Inferior parietal cortex (tissue), 1 donor: ENCODE data around the gene PLEKHA7.
"Not testable (repeated sequence)": the region's sequence is repeated elsewhere in the genome, so short reads cannot be mapped to it uniquely, and the experiment has no call there.

Experiments used
- DNase-seq: peaks from one replicate; pipeline ENCODE4 v3.0.0-alpha.2; 2016; ENCODE audit errors: extremely low spot score

Gene PLEKHA7

DNA sequence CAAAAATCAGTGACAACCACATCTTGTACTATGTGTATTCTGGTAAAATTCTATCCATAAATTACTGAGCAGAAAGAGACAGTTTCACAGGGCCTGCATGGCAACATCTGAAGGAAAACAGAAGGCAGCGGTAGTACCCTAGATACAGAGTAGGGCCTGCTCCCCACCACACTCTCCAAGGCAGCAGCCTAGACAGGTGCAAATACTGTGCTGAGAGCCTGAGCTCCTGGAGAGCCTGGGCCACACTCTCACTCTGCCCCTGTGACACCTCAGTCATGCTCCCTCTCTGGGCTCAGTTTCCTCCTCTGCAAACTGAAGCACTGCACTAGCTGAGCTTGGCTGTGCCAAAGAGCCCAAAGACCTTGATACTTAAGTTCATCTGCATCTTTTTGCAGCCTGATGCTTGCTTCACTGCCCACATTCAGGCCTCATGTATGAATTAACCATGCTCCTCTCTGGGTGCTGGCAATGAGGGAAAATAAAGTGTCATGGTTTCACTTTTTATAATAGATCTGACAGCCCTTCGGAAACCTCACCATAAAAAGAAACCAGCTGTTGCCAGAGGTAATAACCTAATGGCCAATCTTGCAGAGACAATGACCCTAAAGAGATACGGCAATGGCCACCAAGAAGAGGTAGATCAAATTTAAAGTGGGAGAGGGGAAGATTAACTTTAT is 104.7 kb downstream of the PLEKHA7 start:
- DNase-seq: no peak

DNA sequence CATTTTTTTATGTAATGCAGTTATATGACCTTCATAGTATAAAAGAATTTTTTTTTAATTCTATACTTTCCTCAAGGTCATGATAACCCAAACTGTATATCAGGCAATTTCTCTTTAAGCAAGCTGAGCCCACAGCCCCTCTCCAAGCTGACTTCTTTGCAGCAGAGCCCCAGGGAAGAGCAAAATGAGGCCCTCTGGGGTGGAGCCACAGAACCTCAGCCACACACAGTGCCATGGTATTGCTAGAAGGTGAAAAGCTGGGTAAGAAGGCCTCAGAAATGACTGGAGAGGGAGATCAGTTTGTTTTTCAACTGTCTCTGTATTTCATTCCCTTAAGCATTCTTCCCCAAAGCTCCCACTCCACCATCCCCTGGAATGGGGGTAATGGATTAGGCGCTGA is 108.8 kb downstream of the PLEKHA7 start:
- DNase-seq: no peak

DNA sequence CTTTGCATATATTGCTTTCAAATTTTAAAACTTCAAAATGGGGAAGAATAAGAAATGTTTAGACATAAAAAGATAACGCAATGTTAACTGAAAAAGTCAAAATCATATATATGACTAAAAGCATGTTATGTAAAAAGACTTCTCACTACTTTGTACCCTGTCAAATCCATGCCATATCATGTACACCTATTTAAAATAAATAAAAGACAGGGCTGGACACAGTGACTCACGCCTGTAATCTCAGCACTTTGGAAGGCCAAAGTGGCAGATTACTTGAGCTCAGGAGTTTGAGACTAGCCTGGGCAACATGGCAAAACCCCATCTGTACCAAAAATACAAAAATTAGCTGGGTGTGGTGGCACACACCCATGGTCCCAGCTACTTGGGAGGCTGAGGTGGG is 109.5 kb downstream of the PLEKHA7 start:
- not testable (repeated sequence) for DNase-seq

DNA sequence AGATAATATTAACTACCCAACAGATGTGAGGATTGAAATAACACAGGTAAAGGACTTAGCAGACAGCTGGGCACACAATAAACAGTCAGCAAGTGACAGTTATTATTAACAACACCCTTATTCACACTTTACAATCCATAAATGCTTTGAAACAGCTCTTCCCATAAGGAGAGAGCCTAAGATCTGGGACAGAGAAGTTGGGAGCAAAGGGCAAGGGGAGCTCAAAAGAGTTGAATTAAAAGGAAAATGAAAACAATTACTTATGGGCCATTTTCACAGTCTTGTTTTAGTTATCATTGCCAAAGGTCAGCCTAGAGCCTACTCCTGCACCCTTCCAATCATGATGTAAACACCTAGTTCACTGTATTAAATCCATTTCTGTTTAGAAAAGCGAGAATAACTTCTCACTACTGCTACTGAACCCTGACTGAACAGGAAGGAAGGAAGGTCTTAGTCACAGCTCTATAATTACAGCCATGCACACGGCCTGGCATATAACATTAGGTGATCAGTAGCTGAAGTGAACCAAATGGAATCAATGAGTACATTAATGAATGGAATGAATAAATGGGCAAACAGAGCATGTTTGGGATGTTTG is 111.3 kb downstream of the PLEKHA7 start:
- no peak for DNase-seq

DNA sequence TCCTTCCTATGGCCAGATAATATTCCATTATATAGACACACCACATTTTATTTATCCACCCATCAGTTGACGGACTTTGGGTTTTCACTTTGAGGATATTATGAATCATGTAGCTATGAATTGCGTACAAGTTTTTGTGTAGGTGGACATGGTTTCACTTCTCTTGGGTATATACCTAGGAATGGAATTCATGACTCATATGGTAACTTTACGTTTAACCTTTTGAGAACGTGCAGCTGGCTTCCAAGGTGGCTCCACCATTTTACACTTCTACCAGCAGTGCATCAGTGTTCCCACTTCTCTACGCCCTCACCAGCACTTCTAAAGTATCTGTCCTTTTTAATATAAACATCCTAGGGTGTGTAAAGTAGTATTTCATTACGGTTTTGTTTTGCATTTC is 112.0 kb downstream of the PLEKHA7 start:
- DNase-seq: no peak

- DNase-seq: no peak
Measured at GRCh38 chr11:16900491-16900890, 113.7 kb downstream of the PLEKHA7 start.

DNA sequence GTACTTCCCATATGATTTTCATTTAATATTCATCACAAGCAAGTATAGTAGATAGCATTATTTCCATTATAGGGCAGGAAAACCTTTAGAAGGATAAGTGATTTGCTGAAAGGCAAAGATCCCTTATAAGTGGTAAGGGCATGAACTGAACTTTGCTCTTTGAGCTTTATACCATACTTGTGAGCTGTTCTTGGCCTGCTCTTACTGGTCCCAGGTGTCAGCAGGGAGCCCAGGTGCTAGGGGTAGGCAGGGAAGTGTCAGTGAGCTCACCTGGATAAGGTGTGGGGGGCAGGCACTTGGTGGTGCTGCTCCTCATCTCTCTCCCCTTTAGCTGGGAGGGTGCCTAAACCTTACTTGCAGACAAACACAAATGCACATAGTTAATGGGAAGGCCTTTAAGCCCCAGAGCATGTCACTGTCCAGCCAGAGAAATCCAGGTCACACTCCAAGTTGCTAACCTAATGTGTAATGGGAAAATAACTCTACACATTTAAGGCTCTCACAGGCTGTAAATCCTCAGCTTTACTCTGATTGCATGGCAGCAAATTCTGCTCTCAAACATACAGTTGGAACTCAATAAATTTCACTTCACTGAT is 114.4 kb downstream of the PLEKHA7 start:
- DNase-seq: no peak

- no peak for DNase-seq
Measured at GRCh38 chr11:16898274-16898985, 115.8 kb downstream of the PLEKHA7 start.

DNA sequence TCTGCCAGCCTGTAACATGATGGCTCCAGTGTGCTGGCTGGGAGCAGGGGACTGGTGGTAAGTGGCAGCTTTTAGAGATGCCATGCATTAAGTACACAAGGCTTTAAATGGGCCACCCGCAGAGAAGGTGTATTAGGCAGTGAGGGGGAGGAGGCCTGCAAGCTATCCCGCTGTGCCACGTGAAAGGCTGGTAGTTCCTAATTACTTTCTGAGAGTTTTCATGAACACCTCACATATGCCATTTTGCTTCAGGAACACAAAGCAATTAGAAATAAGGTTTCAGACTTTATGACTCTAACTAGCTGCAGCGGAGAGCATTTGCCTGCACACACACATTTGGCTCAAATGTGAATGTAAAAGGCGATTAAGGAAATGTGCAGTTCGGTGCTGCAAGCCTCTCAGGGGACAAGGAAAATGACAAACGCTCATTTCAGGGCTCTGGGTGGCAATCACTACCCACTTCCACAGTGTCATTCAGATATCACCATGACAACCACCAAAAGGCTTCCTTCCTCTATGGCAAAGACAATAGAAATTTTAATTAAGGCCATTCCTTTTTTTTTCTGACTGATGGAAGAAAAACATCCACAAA is 116.6 kb downstream of the PLEKHA7 start:
- no peak for DNase-seq

GRCh38 chr11:16896729-16897469 is 117.3 kb downstream of the PLEKHA7 start:
- DNase-seq: no peak

DNA sequence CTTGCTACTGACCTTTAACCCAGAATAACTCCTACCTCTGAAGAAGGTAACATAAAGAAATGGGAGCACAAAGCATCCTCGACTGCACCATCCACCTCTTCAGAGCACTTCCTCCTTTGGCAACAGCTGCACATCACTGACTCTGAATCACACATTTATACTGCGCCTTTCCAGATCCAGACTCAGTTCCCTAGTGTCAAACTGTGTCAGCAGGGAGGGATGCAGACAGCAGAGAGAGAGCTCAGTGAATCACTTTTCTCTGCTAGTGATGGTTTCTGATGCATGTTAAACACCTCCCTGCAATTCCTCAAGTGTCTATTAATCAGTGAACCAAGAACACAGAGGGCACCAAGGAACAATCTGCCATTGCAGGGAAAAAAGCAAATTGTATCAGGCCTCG is 118.9 kb downstream of the PLEKHA7 start:
- no peak for DNase-seq

DNA sequence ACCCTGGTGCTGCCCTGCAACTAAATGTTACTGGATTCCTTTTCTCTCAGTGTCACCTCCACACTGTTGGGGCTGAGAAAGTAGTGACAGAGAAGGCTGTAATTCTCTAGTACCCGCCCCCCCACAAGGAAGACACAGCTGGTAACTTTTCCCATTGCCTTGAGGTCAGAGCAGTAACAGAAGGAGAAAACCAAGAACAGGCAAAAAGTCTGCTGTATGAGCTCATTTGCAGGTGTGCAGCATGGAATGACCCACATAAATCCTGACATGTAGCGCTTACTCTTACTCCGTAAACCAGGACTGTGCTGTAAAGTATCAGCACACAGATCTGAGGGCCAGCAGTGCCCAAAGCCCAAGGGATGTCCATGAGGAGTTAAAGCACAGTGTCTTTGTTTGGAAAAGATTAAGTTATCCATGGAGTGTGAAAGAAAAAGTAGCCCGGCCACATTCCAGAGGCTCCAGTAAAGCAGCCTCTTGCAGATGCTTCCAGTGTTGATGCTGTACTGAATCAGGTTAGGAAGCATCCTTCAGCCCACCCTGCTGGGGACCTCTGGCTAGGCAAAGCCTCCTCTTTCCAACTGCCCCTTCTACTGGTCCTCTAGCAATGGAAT is 120.7 kb downstream of the PLEKHA7 start:
- DNase-seq: no peak

- no peak for DNase-seq
Measured at GRCh38 chr11:16891964-16892363, 122.2 kb downstream of the PLEKHA7 start.

DNA sequence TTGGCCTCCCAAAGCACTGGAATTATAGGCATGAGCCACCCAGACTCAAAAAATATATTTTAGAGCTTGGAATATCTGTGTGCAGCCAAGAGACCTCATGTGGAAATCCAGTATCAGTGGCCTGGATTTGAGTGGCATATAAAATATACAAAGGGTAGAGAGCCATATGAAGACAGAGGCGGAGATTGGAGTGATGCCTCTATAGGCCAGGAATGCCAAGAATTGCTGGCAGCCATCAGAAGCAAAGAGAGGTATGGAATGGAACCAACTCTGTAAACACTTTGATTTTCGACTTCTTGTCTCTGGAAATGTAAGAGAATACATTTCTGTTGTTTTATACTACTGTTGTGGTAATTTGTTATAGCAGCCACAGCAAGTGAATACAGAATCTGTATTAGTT is 123.0 kb downstream of the PLEKHA7 start:
- DNase-seq: no peak

GRCh38 chr11:16890442-16890841 is 123.8 kb downstream of the PLEKHA7 start:
- DNase-seq: no peak

GRCh38 chr11:16889905-16890304 is 124.3 kb downstream of the PLEKHA7 start:
- DNase-seq: no peak

DNA sequence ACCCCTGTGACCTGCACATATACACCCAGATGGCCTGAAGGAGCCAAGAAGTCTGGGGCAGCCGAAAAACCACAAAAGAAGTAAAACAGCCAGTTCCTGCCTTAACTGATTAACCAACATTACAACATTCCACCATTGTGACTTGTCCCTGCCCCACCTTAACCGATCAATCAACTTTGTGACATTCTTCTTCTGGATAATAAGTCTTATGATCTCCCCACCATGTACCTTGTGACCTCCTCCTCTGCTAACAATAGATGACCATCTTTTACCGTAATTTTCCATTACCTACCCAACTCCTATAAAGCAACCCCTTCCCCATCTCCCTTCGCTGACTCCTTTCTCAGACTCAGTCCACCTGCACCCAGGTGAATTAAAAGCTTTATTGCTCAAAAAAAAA is 125.2 kb downstream of the PLEKHA7 start:
- DNase-seq: not testable (repeated sequence)

GRCh38 chr11:16887887-16888286 is 126.3 kb downstream of the PLEKHA7 start:
- DNase-seq: not testable (repeated sequence)

GRCh38 chr11:16883174-16883573 is 131.0 kb downstream of the PLEKHA7 start:
- DNase-seq: peak; percentile 22

- no peak for DNase-seq
Measured at GRCh38 chr11:16881766-16882165, 132.4 kb downstream of the PLEKHA7 start.

GRCh38 chr11:16881074-16881709 is 133.0 kb downstream of the PLEKHA7 start:
- DNase-seq: no peak
